Measurements from ENCODE around the gene DSCAM. TPM values are rescaled to one million over a fixed set of nuclear protein-coding genes. Genes with fewer than 3 reads are reported as not detected.
A peak's percentile ranks its signal among the peaks of the same experiment; 100 is the strongest.

The DSCAM gene
- total RNA-seq, 2 donors from 2014 or later: 18.5 to 25.5 TPM

- Mint-ChIP-seq H3K27ac (no peak overlapping the region), H3K9me3 (peaks cover 71% of the 10 kb centered on the region)
Observed at GRCh38 chr21:40250514-40251294, 596.3 kb downstream of the DSCAM start.

GRCh38 chr21:40244981-40245380 is 602.0 kb downstream of the DSCAM start:
- H3K9me3 Mint-ChIP-seq: peaks cover 38% of the 10 kb centered on the region

More at GRCh38 chr21:40250514-40251294, 596.3 kb downstream of the DSCAM start:
- 90 to 96% methylated on average over 3 to 7 of the region's 7 CpGs for WGBS, 2 experiments (ENCODE audit: insufficient coverage in 1 of 2, insufficient read length in 1 of 2)
- no peaks in the 10 kb centered on the region for H3K4me1 ChIP-seq (ENCODE audit: control insufficient read depth, insufficient read depth, low read length)
- no peak for TF ChIP-seq CTCF (conservative IDR thresholded peaks at IDR 0.05)
- H3K36me3 ChIP-seq (ENCODE audit: control insufficient read depth, insufficient read depth, low read length): peaks cover 79% of the 10 kb centered on the region
- H3K27me3 Mint-ChIP-seq (ENCODE audit: insufficient read depth): no peaks in the 10 kb centered on the region
- H3K4me3 ChIP-seq (ENCODE audit: low read length): peak overlapping the region; percentile 5
- H3K4me1 Mint-ChIP-seq: no peaks in the 10 kb centered on the region
- no peak overlapping the region for H3K9ac ChIP-seq (ENCODE audit: extremely low read depth, low read length, poor library complexity, severe bottlenecking)
- peaks cover 72% of the 10 kb centered on the region for H3K9me3 ChIP-seq (ENCODE audit: control insufficient read depth, low read length)
- no peak overlapping the region for H3K4me3 Mint-ChIP-seq
- peaks cover 92% of the 10 kb centered on the region for H3K36me3 Mint-ChIP-seq (ENCODE audit: low read depth)
- DNase-seq: no peak
- H3K27me3 ChIP-seq (ENCODE audit: control insufficient read depth, insufficient read depth, low read length, poor library complexity, severe bottlenecking): no peaks in the 10 kb centered on the region
- H3K27ac ChIP-seq (ENCODE audit: low read depth, low read length): no peak overlapping the region

GRCh38 chr21:40243685-40244084 is 603.3 kb downstream of the DSCAM start:
- Histone ChIP-seq H3K9me3 (ENCODE audit: control insufficient read depth, low read length) (peaks cover 16% of the 10 kb centered on the region), H3K36me3 (ENCODE audit: control insufficient read depth, insufficient read depth, low read length) (peaks cover 40% of the 10 kb centered on the region), H3K27ac (ENCODE audit: low read depth, low read length) (no peak overlapping the region), H3K4me3 (ENCODE audit: low read length) (no peak overlapping the region), H3K27me3 (ENCODE audit: control insufficient read depth, insufficient read depth, low read length, poor library complexity, severe bottlenecking) (no peaks in the 10 kb centered on the region), H3K9ac (ENCODE audit: extremely low read depth, low read length, poor library complexity, severe bottlenecking) (no peak overlapping the region), H3K4me1 (ENCODE audit: control insufficient read depth, insufficient read depth, low read length) (no peaks in the 10 kb centered on the region)
- no peak for DNase-seq
- H3K4me3 Mint-ChIP-seq: no peak overlapping the region
- no peak overlapping the region for H3K27ac Mint-ChIP-seq
- H3K27me3 Mint-ChIP-seq (ENCODE audit: insufficient read depth): no peaks in the 10 kb centered on the region
- WGBS, 2 experiments (ENCODE audit: insufficient coverage in 1 of 2, insufficient read length in 1 of 2): 88 to 94% methylated on average over 3 to 5 of the region's 5 CpGs
- H3K4me1 Mint-ChIP-seq: no peaks in the 10 kb centered on the region
- H3K36me3 Mint-ChIP-seq (ENCODE audit: low read depth): peaks cover 60% of the 10 kb centered on the region
- peaks cover 25% of the 10 kb centered on the region for H3K9me3 Mint-ChIP-seq
- TF ChIP-seq CTCF (conservative IDR thresholded peaks at IDR 0.05): no peak

More at GRCh38 chr21:40244981-40245380, 602.0 kb downstream of the DSCAM start:
- Histone ChIP-seq H3K4me3 (ENCODE audit: low read length) (no peak overlapping the region), H3K9ac (ENCODE audit: extremely low read depth, low read length, poor library complexity, severe bottlenecking) (no peak overlapping the region), H3K36me3 (ENCODE audit: control insufficient read depth, insufficient read depth, low read length) (peaks cover 50% of the 10 kb centered on the region), H3K4me1 (ENCODE audit: control insufficient read depth, insufficient read depth, low read length) (no peaks in the 10 kb centered on the region), H3K27me3 (ENCODE audit: control insufficient read depth, insufficient read depth, low read length, poor library complexity, severe bottlenecking) (no peaks in the 10 kb centered on the region), H3K27ac (ENCODE audit: low read depth, low read length) (no peak overlapping the region), H3K9me3 (ENCODE audit: control insufficient read depth, low read length) (peaks cover 29% of the 10 kb centered on the region)
- Mint-ChIP-seq H3K27me3 (ENCODE audit: insufficient read depth) (no peaks in the 10 kb centered on the region), H3K4me3 (no peak overlapping the region), H3K36me3 (ENCODE audit: low read depth) (peaks cover 68% of the 10 kb centered on the region), H3K4me1 (no peaks in the 10 kb centered on the region), H3K27ac (no peak overlapping the region)
- 92 to 97% methylated on average over 3 to 4 of the region's 4 CpGs for WGBS, 2 experiments (ENCODE audit: insufficient coverage in 1 of 2, insufficient read length in 1 of 2)
- DNase-seq: no peak
- no peak for TF ChIP-seq CTCF (conservative IDR thresholded peaks at IDR 0.05)

Data from endodermal cell (in vitro differentiated cells).